ENCODE data around the gene ZIC5.

GRCh38 chr13:99974296-99974938 lies 2.9 kb upstream of the ZIC5 start:
- TF ChIP-seq POLR2A (IDR thresholded peaks at IDR 0.05) (no peak), CTCF (IDR thresholded peaks at IDR 0.05) (no peak)

All from uterus (tissue), 2 donors.